DMS 273 treated with DMSO at 0.1 percent for 48 hours (cell line): Measurements from ENCODE around the gene ZNF385A.

ENCODE experiments used
- DNase-seq: peaks from one replicate; lab custom pipeline; 2025; lab: John Stamatoyannopoulos, UW

ZNF385A gene

GRCh38 chr12:54392485-54393206 is 8.1 kb upstream of the ZNF385A start:
- no peak for DNase-seq

GRCh38 chr12:54390668-54391551 is 6.4 kb upstream of the ZNF385A start:
- DNase-seq = no peak

- DNase-seq = no peak
Observed at GRCh38 chr12:54390176-54390667, 5.7 kb upstream of the ZNF385A start.

- DNase-seq = no peak
Observed at GRCh38 chr12:54389607-54390175, 5.2 kb upstream of the ZNF385A start.

GRCh38 chr12:54389134-54389508 is 4.6 kb upstream of the ZNF385A start:
- no peak for DNase-seq

- no peak for DNase-seq
Observed at GRCh38 chr12:54388237-54389133, 4.0 kb upstream of the ZNF385A start.

- DNase-seq = no peak
Observed at GRCh38 chr12:54387114-54387467, 2.6 kb upstream of the ZNF385A start.

GRCh38 chr12:54386403-54387113 is 2.0 kb upstream of the ZNF385A start:
- DNase-seq = no peak

GRCh38 chr12:54385251-54385914 is 850 bp upstream of the ZNF385A start:
- DNase-seq = no peak

GRCh38 chr12:54383041-54383609 is 1.4 kb downstream of the ZNF385A start:
- DNase-seq = no peak

- DNase-seq = no peak
Observed at GRCh38 chr12:54381136-54381535, 3.4 kb downstream of the ZNF385A start.

- peak; percentile 62 for DNase-seq
Observed at GRCh38 chr12:54379398-54380201, 4.9 kb downstream of the ZNF385A start.

GRCh38 chr12:54378796-54379397 is 5.6 kb downstream of the ZNF385A start:
- DNase-seq = no peak

GRCh38 chr12:54377797-54378515 is 6.6 kb downstream of the ZNF385A start:
- no peak for DNase-seq

GRCh38 chr12:54377007-54377406 is 7.5 kb downstream of the ZNF385A start:
- DNase-seq = no peak

GRCh38 chr12:54376596-54376995 is 7.9 kb downstream of the ZNF385A start:
- no peak for DNase-seq

- no peak for DNase-seq
Observed at GRCh38 chr12:54375259-54375579, 9.3 kb downstream of the ZNF385A start.

- no peak for DNase-seq
Observed at GRCh38 chr12:54374562-54375258, 9.8 kb downstream of the ZNF385A start.
